Epidermal melanocyte (primary cell): ENCODE measurements around the gene SPRN.
"Not testable (repeated sequence)": the region's sequence is repeated elsewhere in the genome, so short reads cannot be mapped to it uniquely, and the experiment has no call there.

ENCODE experiments used
- DNase-seq: peaks from one replicate; pipeline ENCODE4 v3.0.0; 2011; ENCODE audit warnings: low spot score; ENCODE audit not compliant: insufficient read length

The SPRN gene

GRCh38 chr10:133440633-133441285 is 16.3 kb upstream of the SPRN start:
- DNase-seq, result no peak

- no peak for DNase-seq
Observed at GRCh38 chr10:133439517-133440461, 15.4 kb upstream of the SPRN start.

- DNase-seq, result no peak
Observed at GRCh38 chr10:133438711-133439273, 14.4 kb upstream of the SPRN start.

GRCh38 chr10:133432789-133433188 is 8.4 kb upstream of the SPRN start:
- DNase-seq, result not testable (repeated sequence)

GRCh38 chr10:133431888-133432613 is 7.6 kb upstream of the SPRN start:
- not testable (repeated sequence) for DNase-seq

GRCh38 chr10:133429571-133429970 is 5.1 kb upstream of the SPRN start:
- not testable (repeated sequence) for DNase-seq

- DNase-seq, result not testable (repeated sequence)
Observed at GRCh38 chr10:133424102-133424501, 323 bp downstream of the SPRN start.

GRCh38 chr10:133422807-133423771 is 1.3 kb downstream of the SPRN start:
- DNase-seq, result no peak

GRCh38 chr10:133422223-133422806 is 2.1 kb downstream of the SPRN start:
- DNase-seq, result no peak

- DNase-seq, result no peak
Observed at GRCh38 chr10:133421336-133422222, 2.8 kb downstream of the SPRN start.

GRCh38 chr10:133420579-133420978 is 3.8 kb downstream of the SPRN start:
- DNase-seq, result no peak

- no peak for DNase-seq
Observed at GRCh38 chr10:133420028-133420427, 4.4 kb downstream of the SPRN start.

GRCh38 chr10:133419211-133419950 is 5.0 kb downstream of the SPRN start:
- DNase-seq, result no peak

GRCh38 chr10:133418289-133418993 is 6.0 kb downstream of the SPRN start:
- DNase-seq, result no peak

- no peak for DNase-seq
Observed at GRCh38 chr10:133415752-133416151, 8.7 kb downstream of the SPRN start.

- DNase-seq, result not testable (repeated sequence)
Observed at GRCh38 chr10:133414401-133414800, 10.0 kb downstream of the SPRN start.

- DNase-seq, result no peak
Observed at GRCh38 chr10:133412381-133412711, 12.1 kb downstream of the SPRN start.
